ENCODE results near the gene EXOC7. TPM values are rescaled to one million over a fixed set of nuclear protein-coding genes. Genes with fewer than 3 reads are reported as not detected.
"Not testable (repeated sequence)": the region's sequence is repeated elsewhere in the genome, so short reads cannot be mapped to it uniquely, and the experiment has no call there.

EXOC7 gene
- total RNA-seq, 1 donor from 2014 or later, result 81.2 TPM

DNA sequence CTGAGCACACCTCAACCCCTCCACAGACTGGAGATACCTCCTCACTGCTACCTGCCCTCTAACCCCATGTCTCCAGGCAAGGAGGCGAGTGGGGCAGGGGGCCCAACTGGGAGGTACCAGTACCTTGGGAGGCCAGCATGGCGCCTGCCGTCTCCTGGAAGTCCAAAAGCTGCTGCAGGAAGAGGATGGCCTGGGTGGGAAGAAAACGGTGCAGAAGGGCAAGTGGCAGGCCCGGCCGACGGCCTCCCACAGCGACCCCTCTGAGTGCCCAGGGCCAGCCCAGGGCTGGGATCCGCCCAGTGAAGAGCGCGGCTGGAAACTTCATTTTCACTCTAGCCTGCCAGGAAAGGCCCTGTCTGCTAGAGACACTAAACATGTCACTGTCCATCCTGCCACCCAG is 16.1 kb downstream of the EXOC7 start:
- no peak for DNase-seq

DNA sequence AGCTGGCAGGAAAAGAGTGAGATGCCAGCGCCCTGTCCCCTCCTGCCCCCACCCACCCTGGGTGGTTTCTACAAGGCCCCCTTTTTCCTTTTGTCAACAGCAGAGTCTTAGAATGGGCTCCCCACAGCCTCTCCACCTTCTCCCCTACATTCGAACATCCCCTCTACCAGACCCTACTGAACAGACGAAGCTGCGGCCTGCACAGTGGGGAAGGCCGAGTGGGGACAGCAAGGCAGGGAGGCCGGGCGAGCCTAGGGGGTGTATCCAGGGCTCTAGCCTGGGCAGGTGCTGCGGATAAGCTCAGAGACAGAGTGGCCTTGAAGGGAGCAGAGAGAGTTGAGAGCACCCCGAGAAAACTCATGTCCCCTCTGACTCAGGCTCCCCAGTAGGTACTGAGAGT is 17.2 kb downstream of the EXOC7 start:
- DNase-seq, result no peak

DNA sequence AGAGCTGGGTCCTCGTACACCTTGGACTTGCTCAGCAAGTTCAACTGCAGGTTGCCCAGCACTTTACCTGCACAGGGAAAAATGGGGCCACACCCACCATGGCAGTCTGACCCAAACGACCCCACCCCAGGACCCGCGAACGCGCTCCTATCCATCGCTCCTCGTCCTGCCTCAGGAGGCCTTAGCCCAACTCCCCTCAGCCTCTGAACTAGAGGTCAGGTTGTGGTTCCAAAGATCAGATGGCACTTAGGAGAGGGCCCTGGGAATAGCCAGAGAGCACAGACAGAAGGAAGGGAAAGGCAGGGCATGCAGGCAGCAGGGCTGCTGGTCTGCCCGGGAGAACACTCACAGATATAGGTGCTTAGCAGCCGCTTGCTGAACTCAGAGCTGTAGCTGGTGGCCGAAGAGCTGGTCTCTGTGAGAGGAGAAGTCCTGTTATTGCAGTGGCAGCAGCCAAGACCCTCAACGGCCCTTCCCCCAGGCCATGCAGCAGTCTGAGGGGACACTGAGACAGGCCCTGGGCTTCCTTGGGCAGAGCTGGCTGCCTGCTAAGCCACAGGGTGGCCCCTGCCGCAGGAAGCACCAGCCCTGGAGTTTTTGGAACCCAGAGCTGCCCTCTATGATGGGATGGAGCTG is 17.7 kb downstream of the EXOC7 start:
- DNase-seq, result no peak

DNA sequence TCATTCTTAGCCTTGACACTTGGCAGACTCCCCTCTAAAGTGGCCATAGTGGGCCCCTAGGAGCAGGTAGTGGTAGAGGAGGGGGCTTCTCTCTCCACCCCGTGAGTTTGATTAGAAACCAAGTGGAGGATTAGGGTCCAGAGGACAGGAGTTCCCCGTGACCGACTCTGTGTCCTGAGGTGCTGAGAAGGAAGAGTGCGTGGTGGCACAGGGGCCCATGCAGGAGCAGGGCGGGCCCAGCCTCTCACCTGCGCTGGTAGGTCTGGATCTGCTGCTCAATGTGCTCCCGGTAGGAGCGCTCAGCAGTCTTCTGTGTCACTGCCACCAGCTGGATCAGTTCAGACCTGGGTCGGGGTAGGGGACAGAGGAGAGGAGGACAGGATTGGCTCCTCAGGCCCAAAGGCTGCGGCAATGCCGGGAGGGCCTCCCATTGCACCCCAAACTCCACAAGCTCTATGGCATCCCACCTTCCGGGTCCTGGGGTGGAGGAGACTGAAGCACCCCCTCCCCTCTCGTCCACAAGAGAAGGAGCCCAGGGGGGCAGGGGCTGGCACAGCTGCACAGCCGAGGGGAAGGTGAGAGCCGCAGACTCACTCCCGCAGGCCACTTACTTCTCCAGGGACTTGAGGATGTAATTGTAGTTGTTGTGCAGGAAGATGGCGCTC is 18.4 kb downstream of the EXOC7 start:
- DNase-seq, result no peak

DNA sequence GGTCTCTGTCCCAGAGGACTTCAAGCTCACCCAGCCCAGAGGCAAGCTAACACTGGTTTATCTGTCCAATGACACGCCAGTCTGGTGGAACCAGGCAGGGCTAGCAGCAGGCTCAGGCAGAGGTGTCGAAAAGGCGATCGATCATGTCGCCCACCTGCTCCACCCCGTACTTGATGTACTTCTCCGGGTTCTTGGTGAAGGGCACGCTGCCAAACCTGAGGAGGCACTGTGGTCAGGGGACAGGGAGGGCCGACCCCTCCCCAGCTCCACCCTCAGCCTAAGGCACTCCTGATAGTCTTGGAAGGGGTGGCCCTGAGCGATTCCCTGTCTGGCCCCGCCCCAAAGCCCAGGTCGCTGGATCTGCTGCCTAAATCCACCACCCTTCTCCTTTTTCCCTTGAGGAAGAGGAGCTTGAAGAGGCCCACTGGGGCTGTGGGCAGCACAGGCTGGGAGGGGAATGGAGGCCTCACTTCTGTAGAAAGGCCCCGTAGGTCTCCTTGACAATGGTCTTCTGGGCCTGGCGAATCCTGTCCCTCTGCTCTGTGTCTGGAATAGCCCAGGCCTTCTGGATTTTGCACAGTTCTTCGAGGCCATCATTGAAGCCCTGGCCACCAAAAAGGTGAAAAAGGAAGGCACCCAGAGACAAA is 19.9 kb downstream of the EXOC7 start:
- no peak for DNase-seq

DNA sequence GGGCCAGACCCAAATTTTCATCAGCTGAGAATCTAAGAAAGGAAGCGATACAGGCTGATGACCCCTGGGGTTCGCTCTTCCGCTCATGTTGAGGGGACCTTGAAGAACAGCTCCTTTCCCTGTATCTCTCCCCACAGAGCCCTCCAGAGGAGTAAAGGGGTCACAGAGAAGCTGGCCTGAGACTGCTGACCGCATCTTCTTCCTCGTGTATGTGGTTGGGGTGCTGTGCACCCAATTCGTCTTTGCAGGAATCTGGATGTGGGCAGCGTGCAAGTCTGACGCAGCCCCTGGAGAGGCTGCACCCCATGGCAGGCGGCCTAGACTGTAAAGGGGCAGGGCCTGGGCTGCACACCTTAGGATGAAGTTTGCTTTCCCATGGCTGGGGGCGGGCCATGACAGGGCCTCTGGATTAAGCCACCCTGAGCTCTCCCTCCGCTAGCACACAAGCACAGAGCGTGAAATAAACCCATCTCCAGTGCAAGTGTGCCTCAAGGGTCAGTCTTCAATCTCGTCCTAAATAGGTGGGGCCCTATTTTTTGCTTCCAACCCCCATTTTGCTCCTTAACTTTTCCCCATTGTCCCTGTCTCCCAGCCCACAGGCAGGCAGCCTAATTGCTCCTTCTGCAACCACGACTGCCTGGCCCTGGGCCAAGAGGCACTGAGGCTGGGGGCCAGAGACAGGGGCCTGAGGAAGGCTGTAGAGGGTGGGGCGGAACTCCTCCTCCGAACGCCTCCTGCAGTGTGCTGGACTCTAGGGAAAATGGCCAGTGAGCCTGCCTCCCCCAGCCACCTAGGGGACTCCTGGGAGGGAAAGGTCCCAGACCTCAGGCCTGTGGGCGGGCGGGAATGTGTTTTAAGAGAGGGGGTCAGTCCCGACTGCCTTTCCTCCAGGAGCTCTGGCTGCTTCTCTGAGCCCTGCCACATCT is 21.0 kb downstream of the EXOC7 start:
- no peak for DNase-seq

DNA sequence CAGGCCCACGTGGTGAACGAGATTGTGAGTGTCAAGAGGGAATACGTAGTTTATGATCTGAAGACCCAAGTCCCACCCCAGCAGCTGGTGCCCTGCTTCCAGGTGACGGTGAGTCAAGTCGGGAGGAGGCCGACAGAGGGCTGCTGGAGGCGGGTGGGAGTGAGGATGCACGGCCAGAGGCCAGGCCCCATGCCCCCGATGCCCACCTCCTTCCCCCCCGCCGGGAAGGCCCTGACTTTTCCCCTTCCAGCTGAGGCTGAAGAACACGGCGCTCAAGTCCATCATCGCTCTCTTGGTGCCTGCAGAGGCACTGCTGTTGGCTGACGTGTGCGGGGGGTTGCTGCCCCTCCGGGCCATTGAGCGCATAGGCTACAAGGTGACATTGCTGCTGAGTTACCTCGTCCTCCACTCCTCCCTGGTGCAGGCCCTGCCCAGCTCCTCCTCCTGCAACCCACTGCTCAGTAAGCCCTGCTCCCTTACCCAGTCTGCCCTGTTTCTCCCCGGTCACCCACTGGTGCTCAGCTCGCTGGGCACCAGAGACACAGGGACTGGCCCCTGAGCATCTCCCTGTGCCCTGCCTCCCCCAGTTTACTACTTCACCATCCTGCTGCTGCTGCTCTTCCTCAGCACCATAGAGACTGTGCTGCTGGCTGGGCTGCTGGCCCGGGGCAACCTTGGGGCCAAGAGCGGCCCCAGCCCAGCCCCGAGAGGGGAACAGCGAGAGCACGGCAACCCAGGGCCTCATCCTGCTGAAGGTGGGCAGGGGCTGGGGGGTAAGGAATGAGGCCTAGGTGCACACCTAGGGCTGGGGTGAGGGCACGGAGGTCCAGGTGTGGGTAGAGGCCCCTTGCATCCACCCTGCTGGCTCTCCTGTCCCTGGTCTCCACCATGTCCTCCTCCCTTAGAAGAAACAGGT is 22.0 kb downstream of the EXOC7 start:
- no peak for DNase-seq

DNA sequence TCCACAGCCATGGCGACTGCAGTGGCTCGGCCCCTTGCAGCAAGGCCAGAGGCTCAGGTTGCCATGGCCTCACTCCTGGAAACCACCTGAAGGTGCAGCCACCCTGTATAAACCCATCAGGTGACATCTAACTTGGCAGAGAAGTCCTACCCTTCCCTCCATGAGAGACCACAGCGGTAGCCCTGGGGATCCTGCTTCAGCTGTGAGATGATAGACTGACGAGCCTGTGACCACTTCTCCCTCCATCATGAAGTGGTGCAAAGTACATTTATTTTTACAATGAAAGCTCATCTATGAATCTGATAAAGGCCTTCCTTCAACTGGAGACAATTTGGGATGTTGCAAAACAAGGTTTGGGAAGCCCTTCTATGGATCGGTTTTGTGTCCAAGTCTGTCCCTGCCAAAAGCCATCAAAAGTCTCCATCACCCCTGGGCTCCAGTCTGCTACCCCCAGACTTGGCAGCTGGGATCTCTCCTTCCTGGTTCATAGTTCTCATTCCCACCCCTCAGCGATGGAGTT is 22.8 kb downstream of the EXOC7 start:
- no peak for DNase-seq

DNA sequence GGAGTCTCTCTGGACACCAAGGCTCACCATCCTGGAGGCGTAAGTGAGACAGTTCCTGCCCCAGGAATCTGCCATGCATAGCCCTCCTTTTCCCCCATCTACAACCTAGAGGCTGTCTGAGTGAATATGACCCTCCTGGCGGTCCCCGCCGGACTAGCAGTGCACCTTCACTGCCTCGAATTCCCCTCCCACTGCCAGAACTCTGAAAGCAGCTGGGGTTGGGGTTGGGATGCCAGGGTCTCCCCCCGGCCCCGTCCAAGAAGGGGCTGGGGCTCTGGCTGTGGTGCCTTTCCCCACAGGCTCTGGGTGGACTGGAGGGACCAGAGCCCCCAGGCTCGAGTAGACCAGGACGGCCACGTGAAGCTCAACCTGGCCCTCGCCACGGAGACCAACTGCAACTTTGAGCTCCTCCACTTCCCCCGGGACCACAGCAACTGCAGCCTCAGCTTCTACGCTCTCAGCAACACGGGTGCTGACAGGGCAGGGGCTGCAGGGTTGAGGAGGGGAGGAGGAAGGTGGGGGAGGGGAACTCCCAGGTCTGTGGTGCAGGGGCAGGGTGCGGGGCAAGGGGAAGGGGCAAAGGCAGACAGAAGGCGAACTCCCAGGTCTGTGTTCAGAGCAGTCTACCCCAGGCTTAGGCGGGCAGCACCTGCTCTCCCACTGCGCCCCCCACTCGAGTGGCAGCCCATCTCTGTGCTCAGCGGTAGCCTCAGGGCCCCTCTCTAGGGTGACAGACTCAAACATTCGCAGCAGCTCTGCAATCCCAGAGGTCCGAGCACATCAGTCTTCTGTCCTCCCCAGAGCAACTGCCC is 23.4 kb downstream of the EXOC7 start:
- no peak for DNase-seq

DNA sequence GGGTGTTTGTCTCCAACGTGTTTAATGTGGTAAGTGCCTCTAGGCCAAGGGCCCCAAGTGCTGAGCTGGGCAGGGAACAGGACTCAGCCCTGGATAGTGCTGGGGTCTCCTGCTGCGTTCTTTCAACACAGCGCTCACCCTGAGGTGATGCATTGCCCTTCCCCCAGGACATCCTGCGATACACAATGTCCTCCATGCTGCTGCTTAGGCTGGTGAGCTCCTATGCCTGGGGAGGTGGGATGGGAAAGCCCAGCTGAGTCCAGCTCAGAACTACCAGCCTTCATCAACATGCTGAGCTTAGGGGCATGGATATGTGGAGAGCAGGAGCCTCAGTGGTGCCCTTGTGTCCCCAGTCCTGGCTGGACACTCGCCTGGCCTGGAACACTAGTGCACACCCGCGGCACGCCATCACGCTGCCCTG is 24.0 kb downstream of the EXOC7 start:
- DNase-seq, result no peak

DNA sequence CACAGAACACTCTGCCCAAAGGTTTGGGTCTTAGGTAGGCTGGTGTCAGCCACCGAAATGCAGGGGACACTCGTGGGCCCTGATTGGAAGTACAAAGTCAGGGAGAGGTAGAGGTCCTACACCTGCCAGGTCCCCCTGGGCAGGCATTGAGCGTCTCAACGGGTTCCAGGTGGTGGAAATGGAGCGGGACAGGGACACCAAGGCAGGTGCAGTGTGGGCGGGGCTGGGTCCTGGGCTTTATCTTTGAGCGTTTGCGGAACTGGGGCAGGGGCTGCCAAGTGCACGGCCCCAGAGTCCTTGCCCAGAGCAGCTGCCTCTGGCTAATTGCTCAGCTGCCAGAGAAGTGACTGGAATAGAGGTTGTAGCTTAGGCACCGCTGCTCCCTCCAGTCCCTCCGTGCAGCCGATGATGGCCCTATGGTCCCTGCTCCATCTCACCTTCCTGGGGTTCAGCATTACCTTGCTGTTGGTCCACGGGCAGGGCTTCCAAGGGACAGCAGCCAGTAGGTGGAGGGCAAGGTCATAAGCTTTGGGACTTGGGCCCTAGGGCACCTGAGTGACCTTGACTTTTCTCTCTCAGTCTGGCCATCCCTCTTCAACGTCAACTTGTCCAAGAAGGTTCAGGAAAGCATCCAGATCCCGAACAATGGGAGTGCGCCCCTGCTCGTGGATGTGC is 24.6 kb downstream of the EXOC7 start, which contains the start of gene ZACN:
ZACN (plus strand) TSS at position 323 of the 675 bp plus-strand sequence; CDS start at position 406, 83 bp downstream.
- DNase-seq, result no peak

DNA sequence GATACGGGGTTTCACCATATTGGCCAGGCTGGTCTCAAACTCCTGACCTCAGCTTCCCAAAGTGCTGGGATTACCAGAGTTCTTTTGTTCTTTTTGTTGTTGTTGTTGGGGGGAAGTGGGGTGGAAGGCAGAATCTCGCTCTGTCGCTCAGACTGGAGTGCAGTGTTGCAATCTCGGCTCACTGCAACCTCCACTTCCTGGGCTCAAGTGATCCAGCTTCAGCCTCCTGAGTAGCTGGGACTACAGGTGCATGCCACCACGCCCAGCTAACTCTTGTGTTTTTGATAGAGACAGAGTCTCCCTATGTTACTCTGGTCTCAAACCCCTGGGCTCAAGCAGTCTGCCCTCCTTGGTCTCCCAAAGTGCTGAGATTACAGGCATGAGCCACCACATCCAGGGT is 25.2 kb downstream of the EXOC7 start:
- DNase-seq, result not testable (repeated sequence)

DNA sequence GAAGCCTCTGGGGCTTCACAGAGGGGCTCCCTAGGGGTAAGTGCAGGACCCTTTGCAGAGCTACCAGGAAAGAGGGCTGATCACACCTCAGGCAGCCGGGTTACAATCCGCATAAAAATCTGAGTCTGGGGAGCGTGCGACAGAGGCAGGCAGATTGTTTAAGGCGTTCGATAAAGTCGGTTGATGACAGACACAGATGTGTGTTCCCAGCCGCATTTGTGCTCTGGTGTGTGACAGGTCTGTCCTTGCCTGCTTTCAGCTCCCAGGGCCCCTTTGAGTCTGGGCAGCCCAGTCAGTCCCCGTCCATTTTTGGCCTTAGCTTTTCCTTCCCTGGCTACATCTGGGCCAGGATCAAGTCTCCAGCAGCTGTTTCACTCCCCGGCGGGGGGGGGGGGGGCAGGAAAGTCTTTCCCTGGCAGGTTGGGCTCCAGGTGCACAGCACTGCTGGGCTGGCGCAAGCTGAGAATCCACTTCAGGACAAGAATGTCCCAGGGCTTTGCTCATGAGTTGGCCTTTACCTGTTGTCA is 25.9 kb downstream of the EXOC7 start:
- DNase-seq, result no peak

DNA sequence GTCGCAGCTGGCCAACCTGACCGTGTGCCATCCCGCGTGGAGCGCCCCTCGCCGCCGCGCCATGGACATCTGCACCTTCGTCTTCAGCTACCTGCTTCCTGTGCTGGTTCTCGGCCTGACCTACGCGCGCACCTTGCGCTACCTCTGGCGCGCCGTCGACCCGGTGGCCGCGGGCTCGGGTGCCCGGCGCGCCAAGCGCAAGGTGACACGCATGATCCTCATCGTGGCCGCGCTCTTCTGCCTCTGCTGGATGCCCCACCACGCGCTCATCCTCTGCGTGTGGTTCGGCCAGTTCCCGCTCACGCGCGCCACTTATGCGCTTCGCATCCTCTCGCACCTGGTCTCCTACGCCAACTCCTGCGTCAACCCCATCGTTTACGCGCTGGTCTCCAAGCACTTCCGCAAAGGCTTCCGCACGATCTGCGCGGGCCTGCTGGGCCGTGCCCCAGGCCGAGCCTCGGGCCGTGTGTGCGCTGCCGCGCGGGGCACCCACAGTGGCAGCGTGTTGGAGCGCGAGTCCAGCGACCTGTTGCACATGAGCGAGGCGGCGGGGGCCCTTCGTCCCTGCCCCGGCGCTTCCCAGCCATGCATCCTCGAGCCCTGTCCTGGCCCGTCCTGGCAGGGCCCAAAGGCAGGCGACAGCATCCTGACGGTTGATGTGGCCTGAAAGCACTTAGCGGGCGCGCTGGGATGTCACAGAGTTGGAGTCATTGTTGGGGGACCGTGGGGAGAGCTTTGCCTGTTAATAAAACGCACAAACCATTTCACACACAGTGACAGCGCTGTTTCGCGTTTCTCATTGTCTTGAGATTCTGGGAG is 26.6 kb downstream of the EXOC7 start:
- peak; percentile 41 for DNase-seq

DNA sequence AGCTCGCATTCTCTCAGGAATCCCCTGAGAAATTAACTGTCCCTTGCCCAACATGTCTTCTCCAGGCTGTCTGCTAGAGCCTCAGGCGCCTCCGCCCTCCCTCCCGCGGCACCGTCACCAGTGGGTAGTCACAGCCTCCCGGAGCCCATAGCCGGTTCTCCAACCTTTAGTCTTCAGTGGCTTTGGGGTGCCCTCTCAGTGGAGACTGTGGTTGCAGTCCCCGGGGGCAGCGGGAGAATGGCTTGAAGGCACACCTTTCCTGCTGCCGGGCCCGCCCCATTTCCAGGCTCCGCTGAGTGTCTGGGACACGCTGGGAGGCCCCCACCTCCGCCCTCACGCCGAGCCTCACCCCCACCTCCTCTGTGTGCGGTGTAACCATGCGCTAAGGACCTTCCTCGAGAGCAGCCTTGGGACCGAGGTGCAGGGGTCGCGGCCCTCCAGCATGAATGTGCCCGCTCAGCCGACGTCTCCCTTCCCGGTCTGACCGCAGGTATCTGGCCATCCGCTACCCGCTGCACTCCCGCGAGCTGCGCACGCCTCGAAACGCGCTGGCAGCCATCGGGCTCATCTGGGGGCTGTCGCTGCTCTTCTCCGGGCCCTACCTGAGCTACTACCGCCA is 27.3 kb downstream of the EXOC7 start:
- DNase-seq, result no peak

DNA sequence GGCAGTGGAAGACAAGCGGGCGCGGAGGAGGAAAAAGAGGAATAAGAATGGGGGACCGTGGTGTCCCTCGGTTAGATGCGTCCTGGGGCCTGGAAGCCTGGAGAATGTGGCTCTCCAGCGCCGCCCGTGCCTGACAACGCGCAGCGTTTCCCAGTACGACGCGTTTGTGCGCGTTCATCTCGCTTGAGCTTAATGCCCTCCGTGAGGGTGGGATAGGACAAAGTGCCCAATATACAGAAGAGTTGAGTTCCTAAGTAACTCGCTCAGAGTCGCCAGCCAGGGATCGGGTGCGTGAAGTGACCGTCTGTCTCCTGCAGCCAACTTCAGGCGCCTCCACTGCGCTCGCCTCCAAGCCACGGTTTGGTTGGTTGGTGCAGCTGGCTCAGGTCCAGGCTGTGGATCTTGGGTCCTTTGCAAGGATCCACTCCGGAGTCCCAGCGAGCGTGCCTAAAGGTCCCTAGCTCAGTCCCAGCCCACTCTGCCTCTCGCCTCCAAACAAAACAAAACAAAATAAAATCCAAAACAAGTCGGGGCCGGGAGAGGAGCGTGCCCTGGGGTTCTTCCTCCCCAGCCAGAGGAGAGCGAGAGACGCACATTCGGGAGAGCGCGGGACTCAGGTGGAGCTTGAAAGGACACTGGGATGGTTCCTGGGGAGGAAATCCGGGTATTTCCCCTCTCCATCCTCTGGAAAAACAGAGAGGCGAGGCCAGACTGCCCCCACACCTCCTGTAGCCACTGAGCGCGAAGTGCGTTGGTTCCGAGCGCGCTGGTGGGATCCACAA is 28.0 kb downstream of the EXOC7 start:
- DNase-seq, result no peak

All from tongue (tissue), 2 donors.